Mucosa of descending colon (tissue), 3 donors: Measurements from ENCODE around the gene PTGER3. TPM values are rescaled to one million over a fixed set of nuclear protein-coding genes. Genes with fewer than 3 reads are reported as not detected.
A peak's percentile ranks its signal among the peaks of the same experiment; 100 is the strongest.

Experiments
- ATAC-seq: fragments of 200-7000 bp; cut with Tn5 transposase; one replicate; pipeline ENCODE4 v1.9.1; 2020; ENCODE audit warnings: mild to moderate bottlenecking, moderate library complexity
- DNase-seq, 3 donors: peaks; one replicate each; pipeline ENCODE4 v3.0.0-alpha.2; 2020
- H3K36me3 ChIP-seq: fragments of 200-600 bp; one replicate; pipeline ENCODE4 v1.8.0; 2021; ENCODE audit warnings: low read depth, mild to moderate bottlenecking
- H3K4me1 ChIP-seq: fragments of 200-600 bp; one replicate; pipeline ENCODE4 v1.8.0; 2021; ENCODE audit warnings: low read depth, mild to moderate bottlenecking
- H3K4me3 ChIP-seq: fragments of 200-600 bp; one replicate; pipeline ENCODE4 v1.8.0; 2021; ENCODE audit warnings: mild to moderate bottlenecking
- H3K9me3 ChIP-seq: fragments of 200-600 bp; one replicate; pipeline ENCODE4 v1.8.0; 2021; ENCODE audit warnings: mild to moderate bottlenecking
- intact Hi-C, 2 donors: fragments of 100-400 bp; cut with DNase I in 1 of 2; cut with micrococcal nuclease in 1 of 2; formaldehyde crosslinking; loops; one replicate each; pipeline versions ENCODE4 v1.11.0 to v1.11.1; 2022; cut with DNase I, micrococcal nuclease
- long read RNA-seq, 2 donors: library from polyadenylated mRNA; unstranded; transcript quantifications; one replicate each; pipeline ENCODE4 v2.0.0, GENCODE V29; 2019 to 2021
- total RNA-seq, 3 donors: library from RNA; stranded (reverse); fragmentation: NEBNext Ultra II Directional in 2 of 3; extraction: Animal tissue kit (Norgen Biotek cat#: 25700) in 2 of 3; gene quantifications; one replicate each; pipeline versions ENCODE4 v1.2.1 to v1.2.4, GENCODE V29; 2021 to 2023
- TF ChIP-seq, protein P1 (sequence below): fragments of 200-600 bp; IDR thresholded peaks from one replicate; pipeline ENCODE4 v1.8.0; 2022; ENCODE audit warnings: antibody characterized with exemption, mild to moderate bottlenecking
- donor health status: DM: no; HTN: no; CAD: no; lungs with moderate emphysema.
- donor health status: DM: no; HTN: no; CAD: no.
- donor health status: DM: no; HTN: yes; CAD: no.

PTGER3 gene
- 10 to 100 TPM in 1 of 3 donors, 1 to 10 TPM in 2; 1.2 to 19.7 (median 1.3) TPM for total RNA-seq
- long read RNA-seq, donor 1, full-length matches to known transcripts: 48 of 52 reads
- long read RNA-seq, donor 1, partial matches to known transcripts: 0 of 52 reads
- long read RNA-seq, donor 1, other reads (novel, unspliced or antisense): 4 of 52 reads
- long read RNA-seq, donor 2, partial matches to known transcripts: 0 of 2 reads
- long read RNA-seq, donor 2, other reads (novel, unspliced or antisense): 0 of 2 reads

DNA sequence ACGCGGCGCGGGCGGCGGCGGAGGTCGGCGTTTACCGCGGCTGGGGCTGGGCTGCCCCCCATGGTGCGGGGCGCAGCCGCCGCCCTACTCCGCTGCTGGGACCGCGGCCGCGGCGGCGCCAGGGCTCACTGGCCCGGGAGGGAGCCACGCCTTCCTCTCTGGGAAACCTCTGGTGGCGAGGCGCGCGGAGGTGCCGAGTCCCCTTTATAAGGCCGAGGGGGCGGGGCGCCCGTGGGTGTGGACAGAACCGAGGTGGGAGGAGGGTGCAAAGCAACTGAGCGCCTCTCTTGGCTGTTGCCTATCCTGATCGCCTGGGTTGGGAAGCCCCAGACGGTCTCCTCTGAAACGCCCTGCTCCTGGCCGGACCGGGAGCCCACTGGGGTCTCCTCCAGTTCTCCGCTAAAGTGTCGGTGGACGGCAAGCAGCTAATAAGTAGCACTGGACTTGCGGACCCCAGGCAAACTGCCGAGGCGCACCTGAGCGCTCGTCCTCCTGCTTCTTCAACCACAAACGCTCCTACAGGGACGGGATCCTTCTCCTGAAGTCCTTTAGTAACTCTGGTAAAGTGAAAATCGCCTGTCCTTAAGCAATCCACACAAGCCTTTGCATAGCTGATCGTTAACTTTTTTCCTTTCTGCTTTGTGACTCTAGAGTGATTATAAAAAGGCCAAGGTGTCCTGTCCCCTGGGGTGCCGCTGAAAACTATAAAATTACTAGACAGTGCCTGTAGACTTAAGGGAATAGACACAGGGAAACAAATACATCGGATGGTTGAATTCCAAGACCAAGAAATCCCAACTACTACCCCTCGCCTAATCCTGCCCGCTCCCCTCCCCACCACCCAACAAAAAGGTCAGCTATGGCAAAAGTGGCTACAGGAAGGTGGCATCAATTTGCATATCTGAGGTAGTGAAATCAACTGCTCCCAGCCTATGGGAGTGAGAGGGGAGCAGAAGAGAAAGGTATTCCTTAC, at the start of gene PTGER3:
TSS of gene PTGER3 (minus strand) at position 182 of the 973 bp plus-strand sequence. CDS start 239 bp downstream, outside the sequence.
- DNase-seq (peak; percentile 77 to 87 (median 79)), ATAC-seq (peak; percentile 83)
- intact Hi-C loops: loop anchor here (2.0 to 5.0 kb wide), 2 partner anchors 361 to 363 kb away; no protein-coding TSS in a partner anchor
- Histone ChIP-seq H3K4me3 (no peak within 1 kb of the TSS), H3K9me3 (no peaks in the 10 kb centered on the region), H3K36me3 (no peaks in the 10 kb centered on the region), H3K4me1 (peaks cover 4% of the 10 kb centered on the region)
- TF ChIP-seq, protein P1, sequence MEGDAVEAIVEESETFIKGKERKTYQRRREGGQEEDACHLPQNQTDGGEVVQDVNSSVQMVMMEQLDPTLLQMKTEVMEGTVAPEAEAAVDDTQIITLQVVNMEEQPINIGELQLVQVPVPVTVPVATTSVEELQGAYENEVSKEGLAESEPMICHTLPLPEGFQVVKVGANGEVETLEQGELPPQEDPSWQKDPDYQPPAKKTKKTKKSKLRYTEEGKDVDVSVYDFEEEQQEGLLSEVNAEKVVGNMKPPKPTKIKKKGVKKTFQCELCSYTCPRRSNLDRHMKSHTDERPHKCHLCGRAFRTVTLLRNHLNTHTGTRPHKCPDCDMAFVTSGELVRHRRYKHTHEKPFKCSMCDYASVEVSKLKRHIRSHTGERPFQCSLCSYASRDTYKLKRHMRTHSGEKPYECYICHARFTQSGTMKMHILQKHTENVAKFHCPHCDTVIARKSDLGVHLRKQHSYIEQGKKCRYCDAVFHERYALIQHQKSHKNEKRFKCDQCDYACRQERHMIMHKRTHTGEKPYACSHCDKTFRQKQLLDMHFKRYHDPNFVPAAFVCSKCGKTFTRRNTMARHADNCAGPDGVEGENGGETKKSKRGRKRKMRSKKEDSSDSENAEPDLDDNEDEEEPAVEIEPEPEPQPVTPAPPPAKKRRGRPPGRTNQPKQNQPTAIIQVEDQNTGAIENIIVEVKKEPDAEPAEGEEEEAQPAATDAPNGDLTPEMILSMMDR: no peak

DNA sequence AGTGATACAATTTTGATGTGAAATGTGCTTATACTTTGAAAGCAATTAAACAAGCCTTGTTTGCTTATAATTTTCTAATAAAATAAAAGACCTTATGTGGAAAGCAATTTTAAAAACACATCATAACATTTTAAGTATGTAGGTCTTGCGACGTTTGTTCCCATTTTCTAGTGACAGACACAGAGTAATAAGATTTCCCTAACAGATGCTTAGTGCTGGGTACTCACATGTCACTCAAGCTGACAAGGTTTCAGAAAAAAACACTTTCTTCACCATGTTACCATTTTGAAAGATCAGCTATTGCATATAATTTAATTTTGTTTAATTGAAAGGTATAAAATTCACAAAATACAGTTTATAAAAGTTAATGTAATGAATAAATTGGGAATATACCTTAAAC, 47.3 kb upstream of the PTGER3 start:
- Histone ChIP-seq H3K36me3 (no peaks in the 10 kb centered on the region), H3K4me1 (peaks cover 10% of the 10 kb centered on the region), H3K4me3 (no peak overlapping the region), H3K9me3 (no peaks in the 10 kb centered on the region)
- DNase-seq (no peak), ATAC-seq (no peak)
- TF ChIP-seq, protein P1: no peak
- intact Hi-C loops: loop anchor here in 1 of 2 donors (10.0 kb wide), 1 partner anchor 430 kb away; no protein-coding TSS in a partner anchor

DNA sequence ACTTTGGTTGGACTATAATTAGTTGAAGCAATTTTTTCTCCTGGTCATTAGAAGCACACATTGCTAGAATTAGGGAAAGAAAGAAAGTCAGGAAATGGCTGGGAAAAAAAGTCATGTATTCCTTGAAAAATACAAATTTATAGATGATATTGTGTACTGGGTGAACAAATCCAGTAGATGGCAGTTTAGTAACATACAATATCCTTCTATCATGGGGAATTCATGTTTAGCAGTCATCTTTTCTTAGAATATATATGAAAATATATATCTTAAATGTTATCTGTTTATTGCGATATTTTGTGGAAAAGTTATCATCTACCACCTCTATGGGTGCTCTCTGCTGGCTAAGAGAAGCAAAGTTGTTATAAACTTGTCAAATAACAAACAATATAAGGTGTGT, 46.3 kb upstream of the PTGER3 start:
- Histone ChIP-seq H3K4me1 (peaks cover 12% of the 10 kb centered on the region), H3K4me3 (no peak overlapping the region), H3K36me3 (no peaks in the 10 kb centered on the region), H3K9me3 (no peaks in the 10 kb centered on the region)
- no peak for DNase-seq
- no peak for ATAC-seq
- intact Hi-C loops: loop anchor here in 1 of 2 donors (10.0 kb wide), 1 partner anchor 431 kb away; no protein-coding TSS in a partner anchor
- TF ChIP-seq, protein P1: no peak

DNA sequence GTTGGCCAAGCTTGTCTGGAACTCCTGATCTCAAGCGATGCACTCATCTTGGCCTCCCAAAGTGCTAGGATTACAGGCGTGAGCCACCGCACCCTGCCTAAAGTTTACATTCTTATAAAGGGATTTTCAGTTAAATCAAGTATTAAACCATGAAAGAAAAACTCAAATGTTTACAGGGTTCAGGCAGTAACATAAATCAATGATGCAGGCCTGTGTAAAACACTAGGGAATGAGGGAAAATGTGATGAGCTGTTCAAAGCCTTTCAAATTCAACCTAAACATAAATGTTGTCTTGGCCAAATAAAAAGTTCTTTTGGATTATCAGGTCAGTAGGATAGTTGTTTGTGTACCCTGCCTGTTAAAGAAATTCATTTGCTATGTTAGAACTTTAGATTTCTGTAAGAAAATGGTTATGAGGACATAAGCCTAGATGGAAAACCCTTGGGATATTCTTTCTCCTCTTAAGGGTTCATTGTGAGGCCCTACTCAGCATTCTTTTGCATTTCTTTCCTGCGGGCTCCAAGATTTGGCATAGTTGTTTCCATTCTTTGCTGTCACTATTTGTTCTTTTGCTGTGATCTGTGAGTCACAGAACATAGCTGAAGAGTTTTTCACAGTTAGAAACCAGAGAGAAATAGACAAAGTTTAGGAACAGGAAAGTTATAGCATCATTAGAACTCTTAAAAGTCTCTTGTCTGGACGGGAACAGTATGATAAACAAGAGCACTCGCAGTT, 42.1 kb upstream of the PTGER3 start:
- ATAC-seq (no peak), DNase-seq (peak in 1 of 3 donors; percentile 20)
- H3K4me1 ChIP-seq: peaks cover 12% of the 10 kb centered on the region
- no peaks in the 10 kb centered on the region for H3K36me3 ChIP-seq
- no peaks in the 10 kb centered on the region for H3K9me3 ChIP-seq
- intact Hi-C loops: loop anchor here in 1 of 2 donors (10.0 kb wide), 1 partner anchor 435 kb away; no protein-coding TSS in a partner anchor
- no peak overlapping the region for H3K4me3 ChIP-seq
- TF ChIP-seq, protein P1: no peak

- TF ChIP-seq, protein P1: no peak
- Histone ChIP-seq H3K9me3 (no peaks in the 10 kb centered on the region), H3K4me1 (peaks cover 12% of the 10 kb centered on the region), H3K4me3 (no peak overlapping the region), H3K36me3 (no peaks in the 10 kb centered on the region)
- intact Hi-C loops: no loop called here
- ATAC-seq (peak; percentile 95), DNase-seq (peak in 1 of 3 donors; percentile 60)
Measured at GRCh38 chr1:71088645-71089287, 41.1 kb upstream of the PTGER3 start.
